PC-3 (cell line): ENCODE results near the gene KCNT2.

ENCODE experiments used
- EZH2 ChIP-seq: fragments of 300-600 bp; sonication (generic); IDR thresholded peaks from one replicate; pipeline ENCODE4 v1.6.1; 2017; ENCODE audit warnings: antibody characterized with exemption, mild to moderate bottlenecking, low read length; ENCODE audit not compliant: unreplicated experiment
- EZH2phosphoT487 ChIP-seq: fragments of 300-600 bp; sonication (generic); IDR thresholded peaks from 2 replicates; pipeline ENCODE4 v1.6.1; 2018; ENCODE audit warnings: mild to moderate bottlenecking, antibody characterized with exemption, low read length, borderline replicate concordance
- TF ChIP-seq, protein P1 (sequence below): fragments of 300-600 bp; sonication (generic); conservative IDR thresholded peaks from 2 replicates; pipeline ENCODE4 v1.5.1; 2017; ENCODE audit warnings: antibody characterized with exemption, low read depth, mild to moderate bottlenecking, low read length

- TF ChIP-seq, protein P1, sequence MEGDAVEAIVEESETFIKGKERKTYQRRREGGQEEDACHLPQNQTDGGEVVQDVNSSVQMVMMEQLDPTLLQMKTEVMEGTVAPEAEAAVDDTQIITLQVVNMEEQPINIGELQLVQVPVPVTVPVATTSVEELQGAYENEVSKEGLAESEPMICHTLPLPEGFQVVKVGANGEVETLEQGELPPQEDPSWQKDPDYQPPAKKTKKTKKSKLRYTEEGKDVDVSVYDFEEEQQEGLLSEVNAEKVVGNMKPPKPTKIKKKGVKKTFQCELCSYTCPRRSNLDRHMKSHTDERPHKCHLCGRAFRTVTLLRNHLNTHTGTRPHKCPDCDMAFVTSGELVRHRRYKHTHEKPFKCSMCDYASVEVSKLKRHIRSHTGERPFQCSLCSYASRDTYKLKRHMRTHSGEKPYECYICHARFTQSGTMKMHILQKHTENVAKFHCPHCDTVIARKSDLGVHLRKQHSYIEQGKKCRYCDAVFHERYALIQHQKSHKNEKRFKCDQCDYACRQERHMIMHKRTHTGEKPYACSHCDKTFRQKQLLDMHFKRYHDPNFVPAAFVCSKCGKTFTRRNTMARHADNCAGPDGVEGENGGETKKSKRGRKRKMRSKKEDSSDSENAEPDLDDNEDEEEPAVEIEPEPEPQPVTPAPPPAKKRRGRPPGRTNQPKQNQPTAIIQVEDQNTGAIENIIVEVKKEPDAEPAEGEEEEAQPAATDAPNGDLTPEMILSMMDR = no peak
- no peak for TF ChIP-seq EZH2
- no peak for TF ChIP-seq EZH2phosphoT487
Observed at GRCh38 chr1:196486346-196486745, 121.9 kb downstream of the KCNT2 start.
